ENCODE measurements around the gene PKIG.

The PKIG gene

DNA sequence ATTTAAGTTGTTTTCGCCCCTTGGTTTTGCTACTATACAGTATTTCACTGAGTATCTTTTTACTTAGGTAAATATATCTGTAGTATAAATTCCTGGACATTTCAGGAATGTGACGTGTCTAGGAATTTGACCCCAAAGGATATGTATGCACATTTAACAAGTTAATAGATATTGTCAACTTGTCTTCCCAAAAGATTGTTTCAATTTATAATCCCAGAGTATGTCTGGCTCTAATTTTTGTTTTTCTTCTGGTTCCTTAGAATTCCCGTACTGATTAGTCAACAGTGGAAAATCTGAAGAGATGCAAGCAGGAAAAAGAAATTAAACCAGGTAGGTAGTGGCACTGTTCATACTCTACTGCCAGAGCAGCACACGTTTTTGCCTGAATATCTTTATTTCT lies 7.2 kb downstream of the PKIG start:
- no peak for DNase-seq (ENCODE audit: insufficient read length, low spot score)
- TF ChIP-seq SPI1 (IDR thresholded peaks at IDR 0.05; ENCODE audit: low read depth, low read length) = no peak
- TF ChIP-seq PAX5 (IDR thresholded peaks at IDR 0.05; ENCODE audit: insufficient read depth, low read length, severe bottlenecking) = no peak
- no peak for TF ChIP-seq TAF1 (IDR thresholded peaks at IDR 0.05; ENCODE audit: low read depth, low read length)
- FAIRE-seq = no peak

DNA sequence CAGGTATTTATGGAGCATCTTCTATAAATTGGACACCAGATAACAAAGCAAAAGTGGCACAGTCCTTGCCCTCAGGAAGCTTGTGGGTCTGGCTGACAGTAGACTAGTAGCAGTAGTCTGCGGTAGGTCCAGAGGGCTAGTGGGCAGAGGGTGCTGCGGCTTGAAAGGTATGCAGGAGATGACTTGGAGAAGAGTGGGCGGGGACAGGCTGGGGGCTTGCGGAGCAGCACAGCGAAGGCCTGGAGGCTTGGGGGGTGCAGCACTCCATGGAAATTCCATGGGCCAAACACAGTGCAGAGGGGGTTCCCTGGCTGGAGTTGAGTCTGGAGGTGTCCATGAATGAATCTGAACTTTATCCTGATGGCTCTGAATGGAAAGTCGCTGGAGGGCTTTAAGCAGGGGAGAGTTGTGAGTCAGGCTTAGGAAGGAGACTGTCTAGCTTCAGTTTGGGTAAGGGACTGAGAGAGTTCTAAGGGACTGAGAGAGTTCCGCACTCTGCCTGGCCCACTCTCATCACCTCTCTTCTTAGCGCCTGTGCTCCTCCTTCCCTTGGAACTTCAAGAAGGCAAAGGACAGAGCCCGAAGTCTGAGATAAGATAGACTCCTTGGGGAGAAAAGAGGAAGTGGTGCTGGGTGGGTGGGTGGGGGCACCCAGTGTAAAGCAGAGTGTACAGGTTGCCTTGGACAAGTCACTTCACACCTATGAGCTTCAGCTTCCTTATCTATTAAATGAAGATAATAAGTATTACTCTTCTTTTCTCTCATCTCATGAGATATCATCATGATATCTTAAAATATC lies 8.8 kb downstream of the PKIG start:
- TF ChIP-seq SPI1 (IDR thresholded peaks at IDR 0.05; ENCODE audit: low read depth, low read length) (peak; percentile 74), POLR2AphosphoS5 (IDR thresholded peaks at IDR 0.05; ENCODE audit: low read depth, low read length) (no peak), TAF1 (IDR thresholded peaks at IDR 0.05; ENCODE audit: low read depth, low read length) (no peak), PAX5 (IDR thresholded peaks at IDR 0.05; ENCODE audit: insufficient read depth, low read length, severe bottlenecking) (no peak), POU2F2 (IDR thresholded peaks at IDR 0.05; ENCODE audit: low read depth, low read length) (no peak), POLR2A (IDR thresholded peaks at IDR 0.05; ENCODE audit: low read depth, low read length) (no peak)
- no peak for DNase-seq (ENCODE audit: insufficient read length, low spot score)
- no peak for FAIRE-seq

GRCh38 chr20:44592366-44592765 lies 10.0 kb downstream of the PKIG start:
- TF ChIP-seq POU2F2 (IDR thresholded peaks at IDR 0.05; ENCODE audit: low read depth, low read length) (no peak), SPI1 (IDR thresholded peaks at IDR 0.05; ENCODE audit: low read depth, low read length) (no peak), TAF1 (IDR thresholded peaks at IDR 0.05; ENCODE audit: low read depth, low read length) (no peak), PAX5 (IDR thresholded peaks at IDR 0.05; ENCODE audit: insufficient read depth, low read length, severe bottlenecking) (no peak), POLR2AphosphoS5 (IDR thresholded peaks at IDR 0.05; ENCODE audit: low read depth, low read length) (no peak), POLR2A (IDR thresholded peaks at IDR 0.05; ENCODE audit: low read depth, low read length) (no peak)
- DNase-seq (ENCODE audit: insufficient read length, low spot score) (no peak), FAIRE-seq (no peak)

- TF ChIP-seq PAX5 (IDR thresholded peaks at IDR 0.05; ENCODE audit: insufficient read depth, low read length, severe bottlenecking) (no peak), TAF1 (IDR thresholded peaks at IDR 0.05; ENCODE audit: low read depth, low read length) (no peak), SPI1 (IDR thresholded peaks at IDR 0.05; ENCODE audit: low read depth, low read length) (no peak), POU2F2 (IDR thresholded peaks at IDR 0.05; ENCODE audit: low read depth, low read length) (no peak), POLR2A (IDR thresholded peaks at IDR 0.05; ENCODE audit: low read depth, low read length) (no peak), POLR2AphosphoS5 (IDR thresholded peaks at IDR 0.05; ENCODE audit: low read depth, low read length) (no peak)
- DNase-seq (ENCODE audit: insufficient read length, low spot score) (no peak), FAIRE-seq (no peak)
Measured at GRCh38 chr20:44593751-44594150, 11.4 kb downstream of the PKIG start.

DNA sequence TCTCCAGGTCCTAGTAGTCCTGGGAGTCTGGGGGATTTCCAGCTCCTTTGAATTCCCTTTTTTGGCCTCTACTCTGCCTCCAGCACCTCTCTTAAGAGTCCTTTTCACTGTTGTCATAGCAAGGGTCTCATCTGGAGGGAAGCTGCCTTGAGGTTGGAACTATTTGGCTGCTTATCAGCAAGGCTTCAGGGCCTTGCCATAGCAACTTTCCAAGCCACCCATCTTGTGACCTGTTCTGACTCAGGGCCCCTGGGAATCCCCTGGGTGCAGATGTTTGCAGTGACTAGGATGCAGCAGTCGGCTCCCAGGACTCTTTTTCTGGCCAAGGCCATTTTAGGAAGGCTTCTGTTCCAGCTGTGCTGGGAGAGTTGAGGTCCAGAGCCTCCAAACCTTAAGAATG lies 12.4 kb downstream of the PKIG start:
- TF ChIP-seq PAX5 (IDR thresholded peaks at IDR 0.05; ENCODE audit: insufficient read depth, low read length, severe bottlenecking) = no peak
- no peak for TF ChIP-seq POLR2A (IDR thresholded peaks at IDR 0.05; ENCODE audit: low read depth, low read length)
- TF ChIP-seq POLR2AphosphoS5 (IDR thresholded peaks at IDR 0.05; ENCODE audit: low read depth, low read length) = no peak
- TF ChIP-seq SPI1 (IDR thresholded peaks at IDR 0.05; ENCODE audit: low read depth, low read length) = no peak
- TF ChIP-seq TAF1 (IDR thresholded peaks at IDR 0.05; ENCODE audit: low read depth, low read length) = no peak
- no peak for TF ChIP-seq POU2F2 (IDR thresholded peaks at IDR 0.05; ENCODE audit: low read depth, low read length)
- FAIRE-seq = no peak
- DNase-seq (ENCODE audit: insufficient read length, low spot score) = no peak

DNA sequence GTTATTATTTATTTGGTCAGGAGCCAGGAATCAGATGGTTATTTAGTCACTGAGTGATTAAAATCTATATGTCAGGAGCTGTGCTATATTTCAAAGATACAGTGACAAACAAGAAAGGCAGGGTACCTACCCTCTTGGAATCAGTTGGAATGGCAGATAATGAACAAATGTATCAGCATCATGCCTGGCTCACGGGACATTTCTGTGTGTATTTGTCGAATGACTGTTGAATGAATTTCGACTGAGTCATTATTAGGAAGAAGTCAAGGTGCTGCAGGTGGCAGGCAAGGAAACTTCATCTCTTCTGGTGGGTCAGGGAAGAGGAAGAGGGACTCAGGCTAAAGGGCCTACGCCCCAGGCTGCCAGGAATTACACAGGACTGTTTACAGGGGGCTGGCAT lies 13.6 kb downstream of the PKIG start:
- DNase-seq (ENCODE audit: insufficient read length, low spot score) (no peak), FAIRE-seq (peak; percentile 64)
- TF ChIP-seq SPI1 (IDR thresholded peaks at IDR 0.05; ENCODE audit: low read depth, low read length) (0 out of 2 replicates have a peak, but pooled peaks have one; percentile 1), POLR2A (IDR thresholded peaks at IDR 0.05; ENCODE audit: low read depth, low read length) (no peak)

DNA sequence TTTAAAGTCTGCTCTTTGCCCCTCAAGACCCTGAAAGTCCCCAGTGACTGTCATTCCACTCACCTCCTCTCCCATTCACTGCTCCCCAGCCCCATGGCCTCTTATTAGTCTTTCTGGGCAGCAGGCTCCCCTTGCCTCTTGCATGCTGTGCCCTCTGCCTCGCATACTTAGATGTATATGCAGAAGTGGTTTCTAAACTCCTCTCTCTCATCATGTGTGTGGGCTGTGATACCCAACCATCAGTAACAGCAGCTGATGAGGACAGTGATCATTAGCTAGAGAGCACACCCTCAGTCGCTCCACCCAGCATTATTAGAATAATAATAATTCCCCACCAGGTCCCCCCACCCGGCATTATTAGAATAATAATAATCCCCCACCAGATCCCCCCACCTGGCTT lies 14.5 kb downstream of the PKIG start:
- TF ChIP-seq SPI1 (IDR thresholded peaks at IDR 0.05; ENCODE audit: low read depth, low read length) = peak; percentile 48
- no peak for TF ChIP-seq TAF1 (IDR thresholded peaks at IDR 0.05; ENCODE audit: low read depth, low read length)
- FAIRE-seq (peak; percentile 51), DNase-seq (ENCODE audit: insufficient read length, low spot score) (no peak)

DNA sequence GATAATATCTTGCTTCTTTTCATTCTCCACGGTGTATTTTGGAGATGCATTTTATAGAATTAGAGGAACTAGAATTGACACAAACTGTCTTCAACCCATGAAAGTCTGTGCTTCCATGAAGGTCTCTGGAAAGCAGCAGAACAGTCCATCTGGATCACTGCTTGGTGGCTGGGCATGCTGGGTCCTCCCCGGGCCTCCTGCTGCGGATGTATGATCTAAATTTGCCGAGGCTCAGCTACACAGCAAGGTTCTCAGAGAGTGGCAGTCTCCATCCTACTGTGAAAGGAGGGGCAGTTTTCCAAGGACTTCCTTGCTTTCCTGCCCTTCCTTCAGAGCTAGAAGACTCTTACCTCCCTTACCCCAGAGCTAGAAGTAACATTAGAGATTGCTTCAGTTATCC lies 15.1 kb downstream of the PKIG start:
- DNase-seq (ENCODE audit: insufficient read length, low spot score) = no peak
- no peak for FAIRE-seq
- no peak for TF ChIP-seq TAF1 (IDR thresholded peaks at IDR 0.05; ENCODE audit: low read depth, low read length)

- FAIRE-seq = no peak
- TF ChIP-seq PAX5 (IDR thresholded peaks at IDR 0.05; ENCODE audit: insufficient read depth, low read length, severe bottlenecking) = no peak
- TF ChIP-seq SPI1 (IDR thresholded peaks at IDR 0.05; ENCODE audit: low read depth, low read length) = no peak
- TF ChIP-seq POLR2A (IDR thresholded peaks at IDR 0.05; ENCODE audit: low read depth, low read length) = no peak
- no peak for TF ChIP-seq POLR2AphosphoS5 (IDR thresholded peaks at IDR 0.05; ENCODE audit: low read depth, low read length)
- no peak for TF ChIP-seq POU2F2 (IDR thresholded peaks at IDR 0.05; ENCODE audit: low read depth, low read length)
- no peak for TF ChIP-seq TAF1 (IDR thresholded peaks at IDR 0.05; ENCODE audit: low read depth, low read length)
- no peak for DNase-seq (ENCODE audit: insufficient read length, low spot score)
Measured at GRCh38 chr20:44597930-44598329, 15.6 kb downstream of the PKIG start.

- TF ChIP-seq POLR2AphosphoS5 (IDR thresholded peaks at IDR 0.05; ENCODE audit: low read depth, low read length) = no peak
- no peak for TF ChIP-seq TAF1 (IDR thresholded peaks at IDR 0.05; ENCODE audit: low read depth, low read length)
- TF ChIP-seq SPI1 (IDR thresholded peaks at IDR 0.05; ENCODE audit: low read depth, low read length) = 0 out of 2 replicates have a peak, but pooled peaks have one; percentile 1
- peak; percentile 76 for FAIRE-seq
- no peak for DNase-seq (ENCODE audit: insufficient read length, low spot score)
Measured at GRCh38 chr20:44598423-44599305, 16.3 kb downstream of the PKIG start.

Data from GM12891 (cell line).